Kidney (tissue), 14 donors: Measurements from ENCODE around the gene ACAA1. TPM values are rescaled to one million over a fixed set of nuclear protein-coding genes. Genes with fewer than 3 reads are reported as not detected.
"Not testable (repeated sequence)": the region's sequence is repeated elsewhere in the genome, so short reads cannot be mapped to it uniquely, and the experiment has no call there.

ENCODE experiments used
- DNase-seq, 5 donors: peaks; one replicate each; pipeline ENCODE4 v3.0.0-alpha.2; 2013 to 2020
- FAIRE-seq: peaks from 2 replicates; lab custom pipeline; 2012; peaks lifted over from hg19 to GRCh38; lab: Jason Lieb, UNC
- H3K27ac ChIP-seq, 2 donors: one replicate each; pipeline ENCODE4 v1.7.0; 2013; ENCODE audit warnings: low read depth in 2 of 2, low read length in 2 of 2, inconsistent platforms in 1 of 2
- H3K27me3 ChIP-seq: one replicate; pipeline ENCODE4 v1.7.1; 2013; ENCODE audit warnings: low read length, inconsistent platforms; ENCODE audit not compliant: control insufficient read depth, insufficient read depth
- H3K36me3 ChIP-seq, 3 donors: one replicate each; pipeline versions ENCODE4 v1.7.0 to v1.7.1; 2013; ENCODE audit warnings: low read length in 3 of 3, control low read depth in 1 of 3, inconsistent platforms in 1 of 3; ENCODE audit not compliant: insufficient read depth in 3 of 3, control insufficient read depth in 2 of 3
- H3K4me1 ChIP-seq, 3 donors: one replicate each; pipeline versions ENCODE4 v1.7.0 to v1.7.1; 2013; ENCODE audit warnings: low read length in 3 of 3, inconsistent platforms in 1 of 3, low read depth in 1 of 3; ENCODE audit not compliant: control insufficient read depth in 2 of 3, insufficient read depth in 2 of 3
- H3K4me3 ChIP-seq, 3 donors: one replicate each; pipeline versions ENCODE4 v1.7.0 to v1.8.1; 2013; ENCODE audit warnings: low read length in 3 of 3, control low read depth in 1 of 3, inconsistent platforms in 1 of 3
- H3K9ac ChIP-seq, 3 donors: one replicate each; pipeline versions ENCODE4 v1.7.0 to v1.7.1; 2013; ENCODE audit warnings: low read length in 3 of 3, control low read depth in 1 of 3, inconsistent platforms in 1 of 3
- H3K9me3 ChIP-seq, 3 donors: one replicate each; pipeline versions ENCODE4 v1.7.0 to v1.7.1; 2013; ENCODE audit warnings: low read length in 3 of 3, control low read depth in 1 of 3, inconsistent platforms in 1 of 3; ENCODE audit not compliant: control insufficient read depth in 2 of 3, insufficient read depth in 1 of 3
- CTCF ChIP-seq: IDR thresholded peaks from 3 replicates; pipeline ENCODE4 v1.5.1; 2012; ENCODE audit warnings: mild to moderate bottlenecking, moderate library complexity, borderline replicate concordance; ENCODE audit not compliant: insufficient read depth; ENCODE audit errors: extremely low read depth
- intact Hi-C: fragments of 100-400 bp; cut with DNase I; formaldehyde crosslinking; loops from one replicate; pipeline ENCODE4 v1.11.1; 2022
- polyA plus RNA-seq: library from polyadenylated mRNA; stranded (reverse); fragments of 350-450 nt; fragmentation: Illumina TruSeq; extraction: RNeasy Lipid Tissue Mini Kit (QIAGEN cat#74804); gene quantifications from one replicate; pipeline ENCODE4 v1.2.3, GENCODE V29; 2014; ENCODE audit warnings: low read depth, low replicate concordance; ENCODE audit not compliant: insufficient read depth
- total RNA-seq: library from RNA; stranded (reverse); fragmentation: NEBNext Ultra II Directional; extraction: Animal tissue kit (Norgen Biotek cat#: 25700); gene quantifications from one replicate; pipeline ENCODE4 v1.2.1, GENCODE V29; 2021
- donor health status: control.
- donor health status: control.
- donor health status: control.
- donor health status: control.
- donor health status: control.
- donor health status: DM: yes; HTN: yes; CAD: no.
- donor health status: Normal renal cell carcinoma (clear cell type).

Gene ACAA1
- total and polyA plus RNA-seq, 2 donors from 2014 or later, result 90.0 to 566 TPM

GRCh38 chr3:38088126-38089078, 48.5 kb downstream of the ACAA1 start:
- intact Hi-C loops, result no loop called here
- Histone ChIP-seq H3K27me3 (no peaks in the 10 kb centered on the region), H3K9ac (no peak overlapping the region), H3K4me3 (no peak overlapping the region), H3K27ac (no peak overlapping the region), H3K36me3 (no peaks in the 10 kb centered on the region), H3K9me3 (peaks cover 0 to 4% (median 3%) of the 10 kb centered on the region in 3 donors), H3K4me1 (no peaks in the 10 kb centered on the region)
- DNase-seq, result no peak
- no peak for TF ChIP-seq CTCF
- FAIRE-seq, result no peak

- H3K4me1 ChIP-seq, H3K27ac ChIP-seq, intact Hi-C loops, H3K27me3 ChIP-seq, H3K9me3 ChIP-seq, DNase-seq, H3K4me3 ChIP-seq, H3K9ac ChIP-seq, FAIRE-seq, H3K36me3 ChIP-seq: not testable (repeated sequence)
These were observed 49.6 kb downstream of the ACAA1 start for GRCh38 chr3:38087278-38087677.

GRCh38 chr3:38086496-38086895, 50.4 kb downstream of the ACAA1 start:
- Histone ChIP-seq H3K9me3 (peaks cover 0 to 4% (median 3%) of the 10 kb centered on the region in 3 donors), H3K27ac (no peak overlapping the region), H3K4me3 (no peak overlapping the region), H3K36me3 (no peaks in the 10 kb centered on the region), H3K27me3 (no peaks in the 10 kb centered on the region), H3K9ac (no peak overlapping the region), H3K4me1 (no peaks in the 10 kb centered on the region)
- no peak for DNase-seq
- no peak for FAIRE-seq
- intact Hi-C loops, result no loop called here
- no peak for TF ChIP-seq CTCF

GRCh38 chr3:38085943-38086324, 51.0 kb downstream of the ACAA1 start:
- no peak overlapping the region for H3K9ac ChIP-seq
- peaks cover 0 to 4% (median 3%) of the 10 kb centered on the region in 3 donors for H3K9me3 ChIP-seq
- intact Hi-C loops, result no loop called here
- H3K27ac ChIP-seq, result no peak overlapping the region
- H3K27me3 ChIP-seq, result no peaks in the 10 kb centered on the region
- no peak for FAIRE-seq
- H3K4me3 ChIP-seq, result no peak overlapping the region
- H3K4me1 ChIP-seq, result no peaks in the 10 kb centered on the region
- no peak for TF ChIP-seq CTCF
- no peak for DNase-seq
- H3K36me3 ChIP-seq, result no peaks in the 10 kb centered on the region
